Bone marrow (tissue), 2 donors: ENCODE results near the gene MSLN.
"Not testable (repeated sequence)": the region's sequence is repeated elsewhere in the genome, so short reads cannot be mapped to it uniquely, and the experiment has no call there.

Experiments
- DNase-seq, 2 donors: peaks; one replicate each; lab custom pipeline; 2025; lab: John Stamatoyannopoulos, UW

MSLN gene

DNA sequence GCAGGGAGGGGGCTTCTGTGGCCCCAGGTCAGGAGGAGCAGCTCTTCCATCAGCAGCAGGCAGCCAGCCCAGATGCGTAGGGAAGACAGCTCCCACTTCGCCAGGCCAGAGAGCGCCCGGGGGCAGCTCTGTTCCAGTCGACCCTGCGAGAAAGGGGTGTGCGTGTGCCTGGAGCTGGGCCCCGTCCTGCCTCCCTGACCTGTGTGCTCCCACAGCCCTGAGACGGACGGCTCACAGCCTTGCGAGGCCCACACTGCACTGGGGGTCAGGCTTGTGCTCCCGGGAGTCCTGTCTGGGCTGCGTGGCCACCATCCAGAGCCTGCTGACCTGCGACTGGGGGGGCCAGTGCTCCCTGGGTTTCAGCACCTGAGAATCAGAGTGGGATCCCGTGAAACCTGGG lies 469 bp upstream of the MSLN start:
- no peak for DNase-seq

DNA sequence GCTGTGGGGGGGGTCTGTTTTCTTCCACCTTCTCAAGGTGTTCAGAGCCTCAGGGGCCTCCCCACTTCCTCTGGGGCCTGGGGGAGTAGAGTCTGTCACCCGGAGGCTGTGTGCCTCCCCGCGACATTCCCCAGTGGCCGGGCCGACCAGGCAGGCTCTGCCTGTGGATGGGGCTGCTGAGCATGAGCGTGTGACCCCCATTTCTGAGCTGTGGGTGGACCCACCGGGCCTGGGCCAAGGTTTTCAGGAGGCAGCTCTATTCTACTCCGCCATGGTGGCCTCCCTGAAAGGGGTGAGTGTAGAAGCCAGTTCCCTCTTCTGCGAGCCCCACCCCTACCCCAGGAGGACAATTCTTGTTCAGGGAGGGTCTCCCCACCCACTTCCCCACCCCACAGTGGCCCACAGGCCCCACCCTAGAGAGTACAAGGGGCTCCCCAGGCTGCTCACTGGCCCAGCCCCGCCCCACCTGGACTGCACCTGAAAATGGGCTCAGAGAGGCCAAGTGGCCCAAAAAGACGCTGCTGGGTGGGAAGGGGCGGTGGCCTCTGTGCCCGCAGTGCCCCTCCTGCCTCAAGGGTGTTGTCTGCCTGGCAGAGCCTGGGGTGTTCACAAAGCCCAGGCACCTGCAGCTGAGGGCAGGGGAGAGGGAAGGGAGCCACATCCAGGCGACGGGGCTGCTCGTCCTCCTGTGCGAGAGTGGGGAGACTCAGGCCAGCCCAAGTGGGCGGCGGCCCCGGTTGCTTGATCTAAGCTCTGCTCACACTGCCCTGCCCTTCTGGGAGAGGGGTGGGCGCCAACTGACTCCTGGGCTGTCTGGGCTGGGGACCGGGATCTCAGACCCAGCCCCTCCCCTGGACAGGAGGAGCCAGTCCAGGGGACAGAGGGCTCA lies 1.3 kb downstream of the MSLN start:
- no peak for DNase-seq

DNA sequence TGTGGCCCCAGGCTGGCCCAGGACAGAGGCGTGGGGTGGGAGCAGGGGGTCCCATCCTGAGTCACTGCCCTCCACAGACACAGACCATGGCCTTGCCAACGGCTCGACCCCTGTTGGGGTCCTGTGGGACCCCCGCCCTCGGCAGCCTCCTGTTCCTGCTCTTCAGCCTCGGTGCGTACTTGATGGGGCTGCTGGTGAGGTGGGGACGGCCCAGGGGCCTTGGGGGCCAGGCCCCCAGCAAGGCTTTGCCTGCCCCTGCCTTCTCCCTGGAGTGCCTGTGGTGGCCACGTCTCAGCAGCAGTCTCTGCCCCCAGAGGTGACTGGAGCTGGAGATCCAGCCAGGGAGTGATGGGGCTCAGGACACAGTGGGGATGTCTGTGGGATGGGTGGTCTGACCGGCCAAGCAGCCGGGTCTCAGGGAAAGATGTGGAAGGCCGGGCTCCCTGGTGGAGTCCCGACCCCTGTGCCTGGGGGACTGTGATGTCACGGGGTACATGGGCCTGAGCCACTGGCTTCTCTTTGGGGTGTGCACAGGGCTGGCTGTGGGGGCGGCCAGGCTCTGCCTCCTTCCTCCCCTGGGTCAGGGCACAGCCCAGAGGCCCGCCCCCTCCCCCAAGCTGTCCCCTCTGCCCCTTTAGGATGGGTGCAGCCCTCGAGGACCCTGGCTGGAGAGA lies 2.2 kb downstream of the MSLN start:
- no peak for DNase-seq

DNA sequence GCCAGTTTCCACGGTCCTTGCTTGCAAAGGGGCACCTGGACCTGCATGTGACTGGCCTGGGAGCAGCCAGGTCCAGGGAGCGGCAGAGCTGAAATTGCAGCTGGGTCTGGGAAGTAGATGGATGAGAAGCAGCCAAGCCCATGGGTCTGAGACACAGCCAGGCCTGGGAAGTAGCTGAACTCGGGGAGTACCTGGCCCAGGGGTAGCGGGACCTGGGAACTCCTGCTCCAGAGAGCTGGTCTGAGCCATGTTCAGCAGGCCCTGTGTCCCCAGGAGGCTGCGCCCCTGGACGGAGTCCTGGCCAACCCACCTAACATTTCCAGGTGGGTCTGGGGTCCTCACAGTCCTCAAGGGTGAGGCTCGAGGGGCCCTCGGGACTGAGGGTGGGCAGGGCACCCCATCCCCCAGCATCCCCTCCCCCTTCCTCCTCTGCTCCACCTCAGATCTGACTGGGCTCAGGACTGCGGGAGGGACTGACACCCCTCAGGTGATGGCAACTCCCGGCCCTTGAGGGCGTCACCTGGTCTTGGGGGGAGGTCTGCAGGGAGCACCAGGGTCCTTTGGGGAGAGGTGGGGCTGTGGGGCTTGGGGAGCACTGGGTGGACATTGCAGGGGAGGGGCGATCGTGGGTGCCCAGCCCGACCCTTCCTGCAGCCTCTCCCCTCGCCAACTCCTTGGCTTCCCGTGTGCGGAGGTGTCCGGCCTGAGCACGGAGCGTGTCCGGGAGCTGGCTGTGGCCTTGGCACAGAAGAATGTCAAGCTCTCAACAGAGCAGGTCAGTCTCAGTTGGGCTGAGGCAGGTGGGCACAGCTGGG lies 3.0 kb downstream of the MSLN start:
- no peak for DNase-seq

DNA sequence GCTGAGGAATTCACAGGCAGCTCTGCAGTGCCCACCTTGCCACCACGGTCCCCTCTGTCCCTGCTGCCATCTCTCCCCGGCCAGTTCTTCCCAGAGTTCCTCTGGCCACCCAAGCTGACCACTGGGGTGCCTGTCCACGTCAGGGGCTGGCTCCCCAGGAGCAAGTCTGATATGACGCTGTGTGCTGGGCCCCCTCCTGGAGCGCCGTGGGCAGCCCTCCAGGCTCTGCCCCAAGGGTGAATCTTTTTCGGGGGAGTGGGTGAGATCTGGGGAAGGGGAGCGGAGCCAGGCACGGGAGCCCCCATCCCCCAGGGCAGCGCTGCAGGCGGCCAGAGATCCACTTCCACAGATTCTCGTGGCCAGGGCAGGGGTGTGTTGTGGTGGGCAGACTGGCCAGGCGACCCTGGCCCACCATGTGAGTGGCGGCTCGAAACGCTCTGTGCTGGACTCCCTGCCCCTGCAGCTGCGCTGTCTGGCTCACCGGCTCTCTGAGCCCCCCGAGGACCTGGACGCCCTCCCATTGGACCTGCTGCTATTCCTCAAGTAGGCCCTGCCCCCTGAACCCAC lies 3.7 kb downstream of the MSLN start:
- no peak for DNase-seq

DNA sequence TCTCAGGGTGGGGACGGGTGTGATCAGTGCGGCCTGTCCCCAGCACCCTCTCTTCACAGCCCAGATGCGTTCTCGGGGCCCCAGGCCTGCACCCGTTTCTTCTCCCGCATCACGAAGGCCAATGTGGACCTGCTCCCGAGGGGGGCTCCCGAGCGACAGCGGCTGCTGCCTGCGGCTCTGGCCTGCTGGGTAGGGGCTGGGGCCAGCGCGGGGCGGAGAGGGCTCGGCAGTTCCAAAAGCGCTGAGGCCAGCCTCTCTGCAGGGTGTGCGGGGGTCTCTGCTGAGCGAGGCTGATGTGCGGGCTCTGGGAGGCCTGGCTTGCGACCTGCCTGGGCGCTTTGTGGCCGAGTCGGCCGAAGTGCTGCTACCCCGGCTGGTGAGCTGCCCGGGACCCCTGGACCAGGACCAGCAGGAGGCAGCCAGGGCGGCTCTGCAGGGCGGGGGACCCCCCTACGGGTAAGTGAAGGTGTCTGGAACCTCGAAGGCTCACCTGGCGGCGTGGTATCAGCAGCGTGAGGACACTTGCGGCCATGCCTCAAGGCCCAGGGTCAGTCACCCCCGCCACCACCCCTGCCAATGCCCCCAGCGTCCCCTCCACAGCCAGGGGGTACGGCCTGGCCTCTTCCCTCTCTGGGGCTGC lies 4.4 kb downstream of the MSLN start:
- no peak for DNase-seq

DNA sequence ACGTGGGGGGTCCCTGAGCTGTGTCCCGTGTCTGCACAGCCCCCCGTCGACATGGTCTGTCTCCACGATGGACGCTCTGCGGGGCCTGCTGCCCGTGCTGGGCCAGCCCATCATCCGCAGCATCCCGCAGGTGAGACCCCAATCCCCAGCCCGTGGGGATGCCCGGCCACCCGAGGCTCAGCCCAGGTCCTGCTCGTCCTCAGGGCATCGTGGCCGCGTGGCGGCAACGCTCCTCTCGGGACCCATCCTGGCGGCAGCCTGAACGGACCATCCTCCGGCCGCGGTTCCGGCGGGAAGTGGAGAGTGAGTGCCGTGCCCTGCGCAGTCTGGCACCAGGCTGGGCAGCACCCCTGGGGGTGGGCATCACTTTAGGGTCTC lies 4.9 kb downstream of the MSLN start:
- DNase-seq: no peak

DNA sequence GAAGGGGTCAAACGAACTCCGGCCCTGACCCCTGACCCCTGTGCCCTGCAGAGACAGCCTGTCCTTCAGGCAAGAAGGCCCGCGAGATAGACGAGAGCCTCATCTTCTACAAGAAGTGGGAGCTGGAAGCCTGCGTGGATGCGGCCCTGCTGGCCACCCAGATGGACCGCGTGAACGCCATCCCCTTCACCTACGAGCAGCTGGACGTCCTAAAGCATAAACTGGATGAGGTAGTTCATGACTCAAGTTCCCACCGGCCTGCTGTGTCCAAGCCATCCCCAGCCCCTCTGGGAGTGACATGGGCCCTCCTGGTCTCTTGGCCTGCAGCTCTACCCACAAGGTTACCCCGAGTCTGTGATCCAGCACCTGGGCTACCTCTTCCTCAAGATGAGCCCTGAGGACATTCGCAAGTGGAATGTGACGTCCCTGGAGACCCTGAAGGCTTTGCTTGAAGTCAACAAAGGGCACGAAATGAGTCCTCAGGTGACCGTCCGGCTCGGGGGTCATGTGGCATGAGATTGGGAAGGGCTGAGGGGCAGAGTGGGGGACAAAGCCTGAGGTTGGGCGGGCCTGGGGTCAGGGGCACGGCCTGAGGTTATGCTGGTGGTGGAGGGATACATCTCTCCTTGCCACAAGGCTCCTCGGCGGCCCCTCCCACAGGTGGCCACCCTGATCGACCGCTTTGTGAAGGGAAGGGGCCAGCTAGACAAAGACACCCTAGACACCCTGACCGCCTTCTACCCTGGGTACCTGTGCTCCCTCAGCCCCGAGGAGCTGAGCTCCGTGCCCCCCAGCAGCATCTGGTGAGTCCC lies 5.7 kb downstream of the MSLN start:
- no peak for DNase-seq

DNA sequence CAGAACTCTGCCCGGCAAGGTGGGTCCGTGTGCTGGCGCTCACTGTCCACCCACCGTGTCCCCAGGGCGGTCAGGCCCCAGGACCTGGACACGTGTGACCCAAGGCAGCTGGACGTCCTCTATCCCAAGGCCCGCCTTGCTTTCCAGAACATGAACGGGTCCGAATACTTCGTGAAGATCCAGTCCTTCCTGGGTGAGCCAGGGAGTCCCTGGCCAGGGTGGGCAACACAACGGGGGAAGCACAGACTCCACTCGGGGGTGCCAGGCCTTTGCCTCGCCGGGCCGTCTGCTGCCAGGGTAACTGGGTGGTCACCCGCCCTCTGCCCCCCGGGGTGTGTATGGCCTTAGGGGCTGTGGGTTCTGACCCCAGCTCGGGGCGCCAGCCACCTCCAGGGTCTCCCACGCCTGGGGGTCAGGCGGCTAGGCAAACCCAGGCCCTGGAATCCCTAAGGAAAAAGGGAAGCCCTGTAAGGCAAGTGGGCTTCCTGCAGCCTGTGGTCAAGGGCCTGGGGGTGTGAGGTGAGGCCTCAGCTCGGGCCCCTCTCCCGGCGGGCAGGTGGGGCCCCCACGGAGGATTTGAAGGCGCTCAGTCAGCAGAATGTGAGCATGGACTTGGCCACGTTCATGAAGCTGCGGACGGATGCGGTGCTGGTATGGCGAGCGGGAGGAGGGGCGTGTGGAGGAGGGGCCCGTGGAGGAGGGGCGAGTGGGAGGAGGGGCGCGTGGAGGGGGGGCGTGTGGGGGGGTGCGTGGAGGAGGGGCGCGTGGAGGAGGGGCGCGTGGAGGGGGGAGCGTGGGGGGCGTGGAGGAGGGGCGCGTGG lies 6.5 kb downstream of the MSLN start:
- no peak for DNase-seq

DNA sequence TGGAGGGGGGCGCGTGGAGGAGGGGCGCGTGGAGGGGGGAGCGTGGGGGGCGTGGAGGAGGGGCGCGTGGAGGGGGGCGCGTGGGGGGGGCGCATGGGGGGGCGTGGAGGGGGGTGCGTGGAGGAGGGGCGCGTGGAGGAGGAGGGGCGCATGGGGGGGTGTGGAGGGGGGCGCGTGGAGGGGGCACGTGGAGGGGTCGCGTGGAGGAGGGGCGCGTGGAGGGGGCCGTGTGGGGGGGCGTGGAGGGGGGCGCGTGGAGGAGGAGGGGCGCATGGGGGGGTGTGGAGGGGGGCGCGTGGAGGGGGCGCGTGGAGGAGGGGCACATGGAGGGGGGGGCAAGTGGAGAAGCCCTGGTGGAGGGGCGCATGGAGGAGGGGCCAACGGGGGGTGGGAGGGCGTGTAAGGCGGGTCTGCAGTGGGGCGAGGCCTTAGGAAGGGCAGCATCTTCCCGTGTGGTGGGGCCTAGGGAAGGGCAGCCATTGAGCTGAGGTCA lies 7.3 kb downstream of the MSLN start:
- DNase-seq: no peak

DNA sequence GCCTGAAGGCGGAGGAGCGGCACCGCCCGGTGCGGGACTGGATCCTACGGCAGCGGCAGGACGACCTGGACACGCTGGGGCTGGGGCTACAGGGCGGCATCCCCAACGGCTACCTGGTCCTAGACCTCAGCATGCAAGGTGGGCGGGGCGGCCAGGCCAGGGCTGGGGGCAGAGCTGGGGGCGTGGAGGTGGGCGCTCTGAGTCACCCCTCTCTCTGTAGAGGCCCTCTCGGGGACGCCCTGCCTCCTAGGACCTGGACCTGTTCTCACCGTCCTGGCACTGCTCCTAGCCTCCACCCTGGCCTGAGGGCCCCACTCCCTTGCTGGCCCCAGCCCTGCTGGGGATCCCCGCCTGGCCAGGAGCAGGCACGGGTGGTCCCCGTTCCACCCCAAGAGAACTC lies 7.9 kb downstream of the MSLN start:
- no peak for DNase-seq

DNA sequence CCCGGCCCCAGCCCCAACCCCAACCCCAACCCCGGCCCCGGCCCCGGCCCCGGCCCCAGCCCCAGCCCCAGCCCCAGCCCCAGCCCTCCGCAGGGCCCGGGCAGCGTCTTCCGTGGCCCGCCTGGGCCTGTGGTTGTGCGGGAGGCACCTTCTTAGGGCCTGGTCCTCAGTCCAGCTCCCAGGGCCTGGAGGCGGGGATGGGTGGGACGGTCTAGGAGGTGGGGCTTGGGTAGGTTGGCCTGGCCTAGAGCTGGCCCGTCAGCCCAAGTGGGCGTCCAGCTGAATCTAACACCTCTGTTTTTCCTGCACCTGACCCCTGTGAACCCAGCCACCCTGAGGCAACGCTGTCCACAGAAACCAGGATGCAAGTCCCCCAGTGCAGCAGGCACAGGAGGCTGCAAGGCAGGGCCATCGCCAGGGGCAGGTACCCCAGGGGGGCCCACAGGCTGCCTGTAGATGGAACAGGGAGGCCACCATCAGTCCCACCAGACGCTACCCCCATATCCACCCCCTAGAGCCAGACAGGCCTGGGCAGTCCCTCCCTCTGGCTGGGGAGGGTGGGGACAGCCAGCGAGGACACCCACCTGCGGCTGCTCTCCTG lies 8.8 kb downstream of the MSLN start:
- DNase-seq: no peak

DNA sequence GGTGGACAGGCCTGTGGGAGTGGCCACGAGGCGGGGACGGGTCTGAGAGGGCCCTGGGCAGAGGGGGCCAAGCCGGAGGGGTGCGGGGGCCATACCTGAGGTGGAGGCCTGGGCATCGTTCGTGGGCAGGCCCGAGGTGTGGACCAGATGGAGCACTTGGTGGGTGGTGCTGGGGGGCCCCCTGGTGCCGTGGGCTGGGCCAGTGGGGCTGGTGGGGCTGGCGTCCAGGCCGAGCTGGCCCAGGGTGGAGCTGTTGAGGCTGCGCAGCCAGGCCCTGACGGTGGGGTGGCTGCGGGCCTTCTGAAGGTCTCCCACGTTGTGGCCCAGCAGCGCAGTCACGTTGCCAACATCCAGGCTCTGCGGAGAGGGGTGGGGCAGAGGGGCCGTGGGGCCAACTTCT lies 9.4 kb downstream of the MSLN start:
- DNase-seq: no peak

DNA sequence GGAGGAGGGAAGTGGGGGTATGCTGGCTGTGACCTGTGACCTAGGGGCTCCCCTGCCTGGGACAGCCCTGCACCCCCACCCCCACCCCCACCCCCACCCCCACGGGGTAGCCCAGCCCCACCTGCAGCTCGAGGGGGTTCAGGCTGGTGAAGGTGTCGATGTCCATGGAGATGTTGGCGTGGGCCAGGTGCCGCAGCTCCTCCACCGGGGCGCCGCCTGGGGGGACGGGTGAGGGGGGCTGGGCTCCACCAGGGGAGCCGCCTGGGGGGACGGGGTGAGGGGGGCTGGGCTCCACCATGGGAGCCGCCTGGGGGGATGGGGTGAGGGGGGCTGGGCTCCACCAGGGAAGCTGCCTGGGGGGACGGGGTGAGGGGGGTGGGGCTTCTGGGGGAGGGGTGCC lies 9.9 kb downstream of the MSLN start:
- DNase-seq: no peak

DNA sequence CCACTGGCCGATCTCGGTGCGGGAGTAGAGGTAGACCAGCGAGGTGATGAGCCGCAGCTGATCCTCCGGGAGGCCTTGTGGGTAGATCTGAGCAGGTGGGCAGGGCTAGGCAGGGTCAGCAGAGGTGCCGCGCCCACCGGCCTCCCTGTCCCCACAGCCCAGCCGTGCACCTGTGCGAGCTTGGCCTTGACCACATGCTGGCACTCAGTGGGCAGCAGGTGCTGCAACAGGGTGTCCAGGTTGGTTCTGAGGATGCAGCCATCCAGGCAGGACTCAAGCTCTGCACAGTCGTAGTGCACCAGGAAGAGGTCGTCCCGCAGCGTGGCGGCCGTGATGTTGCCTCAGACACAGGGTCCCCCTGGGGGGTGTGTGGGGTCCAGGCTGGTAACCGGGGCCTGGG lies 12.4 kb downstream of the MSLN start:
- no peak for DNase-seq

DNA sequence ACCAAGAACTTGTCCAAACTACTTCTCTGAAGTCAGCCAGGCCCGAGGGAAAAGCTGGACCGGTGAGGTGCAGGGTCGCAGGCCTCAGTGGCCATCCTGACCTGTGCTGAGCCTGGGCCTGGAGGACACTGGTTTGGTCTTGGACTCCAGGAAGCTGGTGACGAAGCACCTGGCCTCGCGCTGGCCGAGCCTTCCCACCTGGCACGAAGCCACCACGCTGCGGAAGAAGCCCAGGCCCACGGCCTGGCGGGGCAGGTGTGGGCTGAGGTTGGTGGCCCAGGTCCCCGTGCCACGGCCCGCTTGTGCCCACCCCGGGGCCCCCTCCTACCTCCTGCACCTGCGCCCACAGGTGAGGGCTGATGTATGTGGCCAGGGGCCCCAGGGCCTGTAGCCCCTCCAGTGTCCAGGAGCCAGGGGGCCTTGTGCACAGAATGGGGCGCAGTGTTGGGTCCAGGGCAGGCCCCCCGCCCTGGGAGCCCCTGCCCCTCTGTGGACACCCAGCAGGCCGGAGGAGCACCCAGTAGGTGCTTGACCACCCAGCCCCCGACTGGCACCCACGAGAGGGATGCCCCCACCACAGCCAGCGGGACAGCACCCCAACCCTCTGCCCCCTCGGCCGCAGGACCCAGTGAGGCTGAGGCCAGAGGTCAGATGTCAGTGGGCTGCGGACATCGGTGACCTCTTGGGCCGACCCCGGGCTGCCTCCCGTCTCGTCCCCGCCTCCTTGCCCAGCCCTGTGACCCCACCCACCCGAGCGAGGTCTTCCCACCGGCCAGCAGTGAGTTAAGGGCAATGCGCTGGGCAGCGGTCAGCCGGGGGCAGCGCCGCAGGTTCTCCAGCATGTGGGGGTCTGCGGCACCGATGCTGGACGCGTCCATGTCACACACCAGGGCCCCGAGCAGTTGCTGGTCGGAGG lies 13.8 kb downstream of the MSLN start:
- no peak for DNase-seq

DNA sequence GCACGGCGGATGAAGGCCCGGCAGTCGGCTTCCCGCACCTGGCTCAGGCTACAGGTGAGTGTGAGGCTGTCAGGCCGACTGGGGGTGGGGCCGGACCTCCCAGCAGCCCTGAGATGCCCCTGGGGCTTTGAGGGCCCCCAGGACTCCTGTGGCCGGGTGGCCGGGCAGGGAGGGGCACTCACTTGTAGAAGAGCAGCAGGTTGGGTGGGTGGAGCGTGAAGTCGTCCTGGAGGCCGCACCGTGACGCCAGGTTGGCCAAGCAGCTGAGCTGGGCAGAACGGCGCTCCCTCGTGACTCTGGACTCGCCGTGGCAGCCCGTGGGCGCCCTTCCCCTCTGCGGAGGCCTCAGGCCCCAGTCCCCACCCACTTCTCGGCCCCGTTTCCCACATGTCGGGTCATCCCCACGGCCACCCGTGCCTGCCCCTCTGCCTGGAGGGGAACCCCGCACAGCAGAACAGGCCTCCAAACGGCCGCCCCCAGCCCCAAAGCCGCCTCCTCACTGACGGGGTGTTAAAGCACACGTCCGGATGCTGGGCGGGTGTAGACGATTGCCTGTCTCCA lies 14.8 kb downstream of the MSLN start:
- no peak for DNase-seq

DNA sequence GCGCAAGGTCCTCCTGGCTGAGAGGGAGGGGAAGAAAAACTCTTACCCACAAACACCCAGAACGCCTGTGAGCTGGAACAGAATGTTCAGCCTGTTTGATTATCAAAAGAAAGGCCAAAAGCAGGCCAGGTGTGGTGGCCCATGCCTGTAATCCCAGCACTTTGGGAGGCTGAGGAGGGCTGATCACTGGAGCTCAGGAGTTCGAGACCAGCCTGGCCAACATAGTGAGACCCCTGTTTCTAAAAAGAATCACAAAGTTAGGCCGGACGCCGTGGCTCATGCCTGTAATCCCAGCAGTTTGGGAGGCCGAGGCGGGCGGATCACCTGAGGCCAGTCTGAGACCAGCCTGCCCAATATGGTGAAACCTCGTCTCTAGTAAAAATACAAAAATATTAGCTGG lies 15.8 kb downstream of the MSLN start:
- DNase-seq: not testable (repeated sequence)
